Islet precursor cell (in vitro differentiated cells): Measurements from ENCODE around the gene PIEZO2.

Source experiments
- DNase-seq: peaks from one replicate; pipeline ENCODE4 v3.0.0-alpha.2; 2018

Gene PIEZO2

DNA sequence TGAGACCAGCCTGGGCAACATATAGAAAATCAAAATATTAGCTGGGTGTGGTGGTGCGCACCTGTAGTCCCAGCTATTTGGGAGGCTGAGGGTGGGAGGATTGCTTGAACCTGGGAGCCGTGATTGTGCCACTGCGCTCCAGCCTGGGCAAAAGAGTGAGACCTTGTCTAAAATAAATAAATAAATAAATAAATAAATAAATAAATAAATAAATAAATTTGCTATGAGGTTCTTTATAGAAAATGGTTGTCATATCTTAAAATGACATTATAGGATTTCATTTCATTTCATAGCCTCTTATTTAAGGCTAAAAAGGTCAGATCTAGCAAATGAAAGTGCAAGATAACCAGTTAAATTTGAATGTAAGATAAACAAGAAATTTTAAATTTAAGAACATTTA is 430.6 kb downstream of the PIEZO2 start:
- DNase-seq = no peak

- DNase-seq = no peak
These were observed 433.6 kb downstream of the PIEZO2 start for GRCh38 chr18:10715791-10716190.

GRCh38 chr18:10713409-10713808 is 436.0 kb downstream of the PIEZO2 start:
- DNase-seq = no peak

- DNase-seq = no peak
These were observed 442.1 kb downstream of the PIEZO2 start for GRCh38 chr18:10707294-10707693.

DNA sequence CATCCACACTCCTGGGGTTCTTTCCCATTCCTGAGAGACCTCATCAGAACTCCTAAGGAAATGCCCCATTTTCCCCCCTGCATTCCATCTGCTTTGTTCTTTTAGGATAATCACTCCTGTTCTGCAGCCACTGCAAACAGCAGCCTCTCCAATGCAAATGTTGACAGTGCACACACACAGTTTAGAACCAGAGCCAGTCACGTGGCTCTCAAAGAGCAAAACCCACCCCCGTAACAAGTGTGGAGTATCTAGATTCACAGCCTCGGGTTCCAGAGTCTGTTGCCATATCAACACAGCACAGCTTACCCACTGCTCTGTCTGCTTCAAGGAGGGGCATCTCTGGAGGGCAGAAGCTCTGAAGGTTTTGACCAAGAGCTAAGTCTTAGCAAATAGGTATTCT is 443.6 kb downstream of the PIEZO2 start:
- DNase-seq = peak; percentile 39

DNA sequence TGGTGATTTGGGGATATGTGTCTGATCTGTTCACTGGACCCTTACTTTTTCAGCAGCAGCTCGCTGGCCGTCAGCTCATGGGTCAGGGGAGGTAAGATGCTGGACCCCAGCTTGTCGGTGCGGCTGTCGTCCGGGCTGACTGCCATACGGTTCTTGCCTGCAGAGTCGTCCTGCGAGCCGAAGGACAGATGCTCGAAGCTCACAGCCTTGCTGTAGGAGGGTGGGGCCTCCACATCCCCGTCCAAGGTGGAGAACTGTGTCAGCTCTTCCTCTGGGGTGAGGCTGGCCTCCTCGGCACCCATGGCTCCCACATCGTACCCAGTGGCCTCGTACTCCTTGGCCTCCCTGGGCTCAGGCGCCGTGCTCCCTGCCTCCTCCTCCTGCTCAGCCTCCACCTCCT is 444.1 kb downstream of the PIEZO2 start:
- peak; percentile 32 for DNase-seq

DNA sequence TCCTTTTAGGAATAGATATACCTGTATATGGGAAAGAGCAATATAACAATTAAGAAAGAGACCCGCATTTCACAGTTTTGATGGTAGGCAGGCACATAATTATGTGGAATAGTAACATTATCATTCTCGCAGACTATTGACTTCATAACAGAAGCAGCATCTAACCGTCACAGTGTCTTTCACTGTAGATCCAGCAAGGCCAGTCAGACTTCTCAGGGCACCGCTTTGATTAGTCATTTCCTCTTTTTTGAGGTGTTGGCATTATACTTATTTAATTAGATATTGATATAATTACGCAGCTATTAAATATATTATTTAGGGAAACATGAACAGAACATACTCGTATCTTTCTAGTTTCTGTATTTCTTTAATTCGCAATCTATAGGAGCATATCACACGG is 447.2 kb downstream of the PIEZO2 start:
- no peak for DNase-seq

GRCh38 chr18:10690366-10690765 is 459.0 kb downstream of the PIEZO2 start:
- no peak for DNase-seq

DNA sequence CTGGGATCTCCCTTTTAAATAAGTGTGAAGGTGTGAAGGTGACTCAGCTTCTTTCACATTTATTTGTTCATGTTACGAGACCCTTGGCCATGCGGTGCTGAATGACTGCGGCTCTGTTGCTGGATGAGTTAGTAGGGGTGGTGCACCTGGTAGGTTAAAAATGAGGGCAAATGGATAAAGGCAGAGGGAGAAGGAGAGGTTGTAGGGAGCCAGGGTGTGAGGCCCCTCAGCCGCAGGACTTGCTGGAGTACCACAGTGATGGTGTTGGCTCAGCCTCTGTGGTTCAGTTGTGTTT is 459.4 kb downstream of the PIEZO2 start:
- DNase-seq = no peak

DNA sequence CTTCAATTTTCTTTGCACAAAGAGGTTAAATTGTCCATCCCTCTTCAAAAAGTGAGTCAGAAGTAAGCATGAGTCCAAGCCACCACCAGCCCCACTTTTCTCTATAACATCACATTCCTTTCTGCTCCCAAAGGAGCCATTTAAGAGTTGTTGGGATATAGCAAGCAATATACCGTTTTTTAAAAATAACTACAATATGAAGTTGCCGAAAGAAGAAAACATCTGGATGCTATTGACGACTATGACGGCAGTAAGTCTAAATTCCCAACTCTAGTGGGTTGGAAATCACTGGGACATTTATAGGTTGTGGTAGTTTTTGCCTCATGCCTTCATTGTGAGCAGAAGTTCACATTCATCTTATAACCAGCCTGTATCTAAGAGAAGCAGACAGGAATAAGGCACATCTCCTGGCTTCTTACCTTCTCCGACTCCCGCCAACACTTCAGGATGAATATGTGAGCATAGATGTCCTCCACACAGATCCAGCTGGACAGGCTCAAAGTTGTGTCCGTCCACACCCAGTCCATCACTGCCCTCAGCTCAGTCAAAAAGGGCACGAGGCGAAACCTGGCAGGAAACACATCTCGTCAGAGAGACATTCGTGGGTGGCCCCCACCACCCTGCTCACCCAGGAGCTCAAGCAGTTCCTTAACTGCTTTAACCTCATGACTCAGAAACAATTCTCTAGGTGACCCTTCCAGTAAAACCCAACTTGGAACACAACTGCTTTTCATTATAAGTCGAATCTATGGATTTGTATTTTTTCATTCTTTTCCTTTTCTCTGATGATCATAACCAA is 459.9 kb downstream of the PIEZO2 start:
- DNase-seq = no peak

- DNase-seq = no peak
These were observed 460.6 kb downstream of the PIEZO2 start for GRCh38 chr18:10688766-10689165.

DNA sequence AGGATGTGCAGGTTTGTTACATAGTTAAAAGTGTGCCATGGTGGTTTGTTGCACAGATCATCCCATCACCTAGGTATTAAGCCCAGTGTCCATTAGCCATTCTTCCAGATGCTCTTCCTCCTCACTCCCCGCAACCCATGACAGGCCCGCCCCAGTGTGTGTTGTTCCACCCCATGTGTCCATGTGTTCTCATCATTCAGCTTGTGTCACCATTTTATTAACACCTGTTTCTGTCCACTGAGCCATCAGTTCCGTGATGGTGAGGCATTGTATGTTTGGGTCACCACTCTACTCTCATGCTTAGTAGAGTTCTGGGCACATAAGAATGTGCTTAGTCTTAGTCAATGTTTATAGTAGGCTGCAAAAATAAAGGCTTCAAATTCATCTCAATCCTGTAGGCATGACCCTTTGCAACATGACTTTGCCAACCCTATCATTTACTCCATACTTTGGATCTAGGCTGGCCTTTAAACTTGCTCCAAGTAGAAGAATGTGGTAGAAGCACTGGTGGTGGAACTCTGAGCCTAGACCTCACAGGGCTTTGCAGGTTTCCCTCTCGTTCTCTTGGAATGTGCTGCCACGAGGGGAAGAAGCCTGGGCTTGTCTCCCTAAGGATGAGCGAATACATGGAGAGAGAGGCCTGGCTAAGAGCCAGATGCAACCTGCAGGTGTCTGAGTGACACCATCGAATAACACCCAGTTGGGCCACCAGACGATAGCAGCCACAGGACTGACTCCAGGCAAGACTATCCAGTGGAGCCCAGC is 462.0 kb downstream of the PIEZO2 start:
- DNase-seq = no peak

- no peak for DNase-seq
These were observed 463.1 kb downstream of the PIEZO2 start for GRCh38 chr18:10686308-10686707.

GRCh38 chr18:10685484-10685883 is 463.9 kb downstream of the PIEZO2 start:
- DNase-seq = no peak

- DNase-seq = no peak
These were observed 467.0 kb downstream of the PIEZO2 start for GRCh38 chr18:10682368-10682714.

GRCh38 chr18:10681581-10682367 is 467.6 kb downstream of the PIEZO2 start:
- DNase-seq = peak; percentile 89

GRCh38 chr18:10680271-10680596 is 469.1 kb downstream of the PIEZO2 start:
- DNase-seq = no peak

- no peak for DNase-seq
These were observed 469.7 kb downstream of the PIEZO2 start for GRCh38 chr18:10679557-10680270.

DNA sequence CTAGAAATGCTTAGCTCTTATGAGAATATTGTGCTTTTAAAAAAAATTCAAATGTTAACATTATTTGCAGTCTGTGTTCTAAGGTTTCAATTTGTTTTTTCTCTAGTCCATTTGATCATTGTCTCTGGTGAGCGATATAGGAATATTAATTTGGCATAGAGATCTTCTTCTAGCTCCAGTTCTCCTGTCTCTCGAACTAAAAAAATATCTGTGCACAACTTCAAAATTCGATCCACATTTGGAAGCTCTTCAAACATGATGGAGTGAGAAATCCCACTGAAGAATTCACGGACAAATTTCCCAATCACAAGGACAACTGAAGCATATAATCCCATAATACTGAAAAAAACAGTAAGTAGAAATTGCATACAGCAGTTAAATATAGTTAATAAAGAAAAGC is 477.9 kb downstream of the PIEZO2 start:
- DNase-seq = no peak

- no peak for DNase-seq
These were observed 478.5 kb downstream of the PIEZO2 start for GRCh38 chr18:10670856-10671255.

DNA sequence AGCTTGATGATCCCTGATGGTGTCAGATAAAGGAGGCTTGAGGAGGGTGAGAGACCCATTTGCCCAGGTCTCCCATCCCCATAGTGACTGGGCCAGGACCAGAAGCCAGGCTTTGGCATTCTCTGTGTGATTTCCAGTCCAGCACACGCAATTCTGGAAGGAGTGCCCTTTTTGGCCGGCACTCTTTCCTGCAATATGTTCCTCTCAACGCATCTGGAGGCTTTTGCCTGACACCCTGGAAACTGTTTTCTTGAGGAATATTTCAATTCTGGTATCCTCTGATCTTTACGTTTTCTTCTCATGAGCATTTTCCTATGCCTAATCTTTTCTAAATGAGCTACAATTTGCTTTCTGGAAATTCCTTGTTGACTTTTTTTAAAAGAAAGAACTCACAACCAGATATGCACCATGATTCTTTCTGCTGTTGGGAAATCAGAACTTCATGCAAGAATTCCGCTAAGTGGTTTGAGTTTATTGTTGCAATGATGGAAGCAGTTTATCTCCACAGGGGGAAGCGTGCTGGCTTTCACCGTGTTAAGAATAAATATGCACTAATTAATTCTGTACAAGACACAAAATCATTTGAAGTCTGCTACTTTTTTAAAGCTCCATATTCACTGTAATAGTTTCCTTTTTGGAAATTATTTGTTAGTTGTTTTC is 479.8 kb downstream of the PIEZO2 start:
- no peak for DNase-seq

- no peak for DNase-seq
These were observed 485.6 kb downstream of the PIEZO2 start for GRCh38 chr18:10663750-10664149.

DNA sequence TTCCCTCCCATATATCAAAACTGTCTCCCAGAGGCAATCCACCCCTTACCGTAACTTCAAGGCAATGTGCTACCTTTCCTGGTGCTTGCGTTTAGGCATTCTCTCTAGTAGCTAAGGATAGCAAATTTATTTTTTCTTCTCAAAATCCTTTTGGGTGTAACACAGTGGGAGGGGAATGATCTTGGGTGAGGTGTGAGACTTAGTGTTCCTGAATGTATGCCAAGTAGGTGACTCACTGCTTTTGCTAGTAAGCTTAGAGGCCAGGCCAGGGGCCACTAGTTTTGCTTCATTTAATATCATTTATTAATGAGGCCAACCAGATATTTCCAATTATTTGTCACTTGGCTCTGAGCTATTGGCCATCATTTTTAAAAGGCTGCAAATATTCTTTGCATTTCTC is 488.1 kb downstream of the PIEZO2 start:
- DNase-seq = no peak
